Measurements from ENCODE around the gene H2BK1.

DNA sequence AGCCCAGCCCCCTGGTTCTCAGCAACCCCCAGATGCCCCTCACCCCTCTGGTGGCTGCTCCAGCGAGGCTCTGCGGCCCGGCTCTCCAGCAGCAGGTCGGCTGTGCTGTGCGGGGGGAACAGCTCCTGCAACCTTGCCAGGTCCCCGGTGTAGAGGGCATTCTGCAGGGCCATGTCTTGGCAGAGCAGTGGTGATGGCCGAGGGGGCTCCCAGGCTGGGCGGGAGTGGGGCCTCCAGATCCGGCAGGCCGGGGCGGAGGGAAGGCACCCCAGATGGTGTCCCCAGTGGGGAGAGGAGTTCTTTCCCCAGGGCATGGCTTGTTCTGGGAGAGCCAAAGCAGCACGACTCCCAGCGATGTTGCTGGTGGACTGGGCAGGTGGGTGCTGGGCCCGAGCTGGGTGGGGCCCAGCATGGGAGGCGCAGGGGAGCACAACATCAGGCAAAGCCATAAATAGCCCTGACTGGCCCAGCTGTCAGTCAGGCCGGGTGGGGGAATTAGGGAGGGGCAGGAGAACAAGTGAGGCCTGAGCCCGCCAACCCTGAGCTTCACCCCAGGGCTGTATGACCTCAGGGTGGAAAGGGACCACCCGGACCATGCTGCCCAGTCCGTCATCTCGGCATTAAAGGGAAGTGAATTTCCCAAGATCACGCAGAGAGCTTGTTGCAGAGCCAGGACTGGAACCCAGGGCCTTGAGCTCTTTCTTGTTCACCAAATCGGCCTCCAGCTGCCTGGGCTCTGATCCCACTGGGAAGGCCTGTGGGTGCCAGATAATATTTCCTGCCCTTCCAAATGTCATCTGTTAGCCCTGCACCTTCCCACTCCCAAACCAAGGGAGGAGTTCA is 22.7 kb downstream of the H2BK1 start:
- TF ChIP-seq CTCF (IDR thresholded peaks at IDR 0.05 in 2 of 3, conservative IDR thresholded peaks at IDR 0.05 in 1 of 3; ENCODE audit: borderline replicate concordance in 1 of 3, insufficient read depth in 1 of 3, low read depth in 2 of 3, low read length in 2 of 3): no peak
- TF ChIP-seq EGR1 (IDR thresholded peaks at IDR 0.05; ENCODE audit: low read depth): no peak
- TF ChIP-seq, protein P1, sequence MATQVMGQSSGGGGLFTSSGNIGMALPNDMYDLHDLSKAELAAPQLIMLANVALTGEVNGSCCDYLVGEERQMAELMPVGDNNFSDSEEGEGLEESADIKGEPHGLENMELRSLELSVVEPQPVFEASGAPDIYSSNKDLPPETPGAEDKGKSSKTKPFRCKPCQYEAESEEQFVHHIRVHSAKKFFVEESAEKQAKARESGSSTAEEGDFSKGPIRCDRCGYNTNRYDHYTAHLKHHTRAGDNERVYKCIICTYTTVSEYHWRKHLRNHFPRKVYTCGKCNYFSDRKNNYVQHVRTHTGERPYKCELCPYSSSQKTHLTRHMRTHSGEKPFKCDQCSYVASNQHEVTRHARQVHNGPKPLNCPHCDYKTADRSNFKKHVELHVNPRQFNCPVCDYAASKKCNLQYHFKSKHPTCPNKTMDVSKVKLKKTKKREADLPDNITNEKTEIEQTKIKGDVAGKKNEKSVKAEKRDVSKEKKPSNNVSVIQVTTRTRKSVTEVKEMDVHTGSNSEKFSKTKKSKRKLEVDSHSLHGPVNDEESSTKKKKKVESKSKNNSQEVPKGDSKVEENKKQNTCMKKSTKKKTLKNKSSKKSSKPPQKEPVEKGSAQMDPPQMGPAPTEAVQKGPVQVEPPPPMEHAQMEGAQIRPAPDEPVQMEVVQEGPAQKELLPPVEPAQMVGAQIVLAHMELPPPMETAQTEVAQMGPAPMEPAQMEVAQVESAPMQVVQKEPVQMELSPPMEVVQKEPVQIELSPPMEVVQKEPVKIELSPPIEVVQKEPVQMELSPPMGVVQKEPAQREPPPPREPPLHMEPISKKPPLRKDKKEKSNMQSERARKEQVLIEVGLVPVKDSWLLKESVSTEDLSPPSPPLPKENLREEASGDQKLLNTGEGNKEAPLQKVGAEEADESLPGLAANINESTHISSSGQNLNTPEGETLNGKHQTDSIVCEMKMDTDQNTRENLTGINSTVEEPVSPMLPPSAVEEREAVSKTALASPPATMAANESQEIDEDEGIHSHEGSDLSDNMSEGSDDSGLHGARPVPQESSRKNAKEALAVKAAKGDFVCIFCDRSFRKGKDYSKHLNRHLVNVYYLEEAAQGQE (IDR thresholded peaks at IDR 0.05; ENCODE audit: low read depth): no peak
- no peak for TF ChIP-seq RAD21 (IDR thresholded peaks at IDR 0.05; ENCODE audit: low read depth)
- TF ChIP-seq, protein P2, sequence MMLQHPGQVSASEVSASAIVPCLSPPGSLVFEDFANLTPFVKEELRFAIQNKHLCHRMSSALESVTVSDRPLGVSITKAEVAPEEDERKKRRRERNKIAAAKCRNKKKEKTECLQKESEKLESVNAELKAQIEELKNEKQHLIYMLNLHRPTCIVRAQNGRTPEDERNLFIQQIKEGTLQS (IDR thresholded peaks at IDR 0.05): no peak
- no peak for TF ChIP-seq EZH2 (IDR thresholded peaks at IDR 0.05)
- TF ChIP-seq SRF (IDR thresholded peaks at IDR 0.05; ENCODE audit: low read depth): no peak

Measured in HCT116 (cell line).